DMS 273 (cell line): ENCODE data around the gene CNPY1.
"Not testable (repeated sequence)": the region's sequence is repeated elsewhere in the genome, so short reads cannot be mapped to it uniquely, and the experiment has no call there.

Experiments
- DNase-seq: peaks from one replicate; lab custom pipeline; 2025; ENCODE audit not compliant: unreplicated experiment; lab: John Stamatoyannopoulos, UW

CNPY1 gene

DNA sequence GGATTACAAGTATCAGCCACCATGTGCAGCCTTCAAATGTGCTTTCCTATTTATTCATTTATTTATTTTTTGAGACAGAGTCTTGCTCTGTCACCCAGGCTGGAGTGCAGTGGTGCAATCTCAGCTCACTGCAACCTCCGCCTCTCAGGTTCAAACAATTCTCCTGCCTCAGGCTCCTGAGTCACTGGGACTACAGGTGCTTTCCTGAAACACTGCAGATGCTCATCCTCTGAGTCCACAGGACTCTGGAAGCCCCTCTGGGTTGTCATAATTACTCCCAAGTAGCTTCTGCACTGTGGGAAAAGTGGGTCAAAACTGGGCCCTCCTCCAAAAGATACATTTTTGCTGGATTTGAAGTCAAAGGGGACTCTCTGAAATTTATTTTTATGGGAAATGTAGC lies at the start of gene CNPY1:
Gene CNPY1, minus strand, starts transcription at position 111 of the 400 bp plus-strand sequence. CDS start 630 bp downstream, outside the sequence.
- not testable (repeated sequence) for DNase-seq

DNA sequence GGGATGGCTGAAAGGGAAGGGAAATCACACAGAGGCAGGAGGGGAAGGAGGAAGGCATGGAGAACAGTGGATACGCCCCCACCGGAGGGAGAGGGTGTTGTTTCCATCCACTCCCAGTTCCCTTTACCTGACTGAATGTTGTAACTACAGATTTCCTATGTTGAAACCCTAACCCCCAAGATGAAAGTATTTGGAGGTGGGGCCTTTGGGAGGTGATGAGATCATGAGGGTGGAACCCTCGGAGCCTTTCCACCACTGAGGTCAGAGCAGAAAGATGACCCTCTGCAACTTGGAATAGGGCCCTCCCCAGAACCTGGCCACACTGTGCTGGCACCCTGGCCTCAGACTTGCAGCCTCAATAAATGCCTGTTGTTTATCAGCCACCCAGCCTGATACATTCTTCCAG lies 48.6 kb upstream of the CNPY1 start:
- peak; percentile 24 for DNase-seq

DNA sequence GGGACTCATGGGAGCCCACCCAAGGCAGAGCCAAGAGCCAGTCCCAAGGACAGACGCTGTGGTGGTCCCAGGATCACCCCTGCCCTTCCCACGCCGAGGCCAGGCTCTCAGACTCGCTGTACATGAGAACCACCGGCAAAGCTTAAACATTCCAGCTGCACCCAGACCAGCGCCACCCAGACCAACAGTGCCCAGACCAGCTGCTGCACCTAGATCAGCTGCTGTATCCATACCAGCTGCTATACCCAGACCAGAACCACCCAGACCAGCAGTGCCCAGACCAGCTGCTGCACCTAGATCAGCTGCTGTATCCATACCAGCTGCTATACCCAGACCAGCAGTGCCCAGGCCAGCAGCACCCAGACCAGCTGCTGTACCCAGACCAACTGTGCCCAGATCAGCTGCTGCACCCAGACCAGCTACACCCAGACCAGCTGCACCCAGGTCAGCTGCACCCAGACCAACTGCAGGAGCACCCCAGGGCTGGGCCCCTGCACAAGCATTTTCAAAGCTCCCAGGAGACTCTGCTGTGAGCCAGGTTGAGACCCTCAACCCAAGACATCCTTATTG lies 47.9 kb upstream of the CNPY1 start:
- DNase-seq, result peak; percentile 51

DNA sequence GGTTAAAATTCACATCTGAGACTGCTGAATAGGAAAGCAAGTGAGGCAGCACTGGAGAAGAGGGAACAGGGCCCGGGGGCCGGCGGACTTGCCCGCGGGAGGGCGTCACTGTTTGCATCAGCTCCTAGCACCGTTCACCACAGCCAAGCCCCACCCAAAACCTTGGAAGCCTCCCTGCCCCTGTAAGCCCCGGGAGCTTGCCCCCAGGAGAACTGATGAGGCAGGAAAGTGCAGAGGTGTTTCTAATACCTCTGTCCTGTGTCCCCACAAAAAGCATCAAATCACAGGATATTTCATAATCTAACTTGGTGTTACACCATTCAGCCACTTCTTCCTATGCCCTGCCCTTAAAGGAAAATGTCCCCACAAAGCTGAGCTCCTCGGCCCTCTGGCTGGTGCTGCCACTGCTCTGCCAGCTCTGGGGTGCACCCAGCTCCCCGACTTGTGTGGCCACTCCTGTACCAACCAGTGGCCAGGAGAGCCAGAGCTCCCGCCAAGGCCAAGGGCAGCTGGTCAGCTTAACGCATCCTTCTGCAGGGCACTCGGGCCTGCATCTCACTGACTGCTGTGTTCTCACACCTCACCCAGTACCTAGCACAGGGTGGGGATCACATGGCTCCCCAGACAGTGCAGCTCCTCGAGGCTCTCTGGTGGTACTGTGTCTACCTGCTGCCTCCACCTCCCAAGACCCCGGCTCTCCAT lies 47.3 kb upstream of the CNPY1 start:
- no peak for DNase-seq

DNA sequence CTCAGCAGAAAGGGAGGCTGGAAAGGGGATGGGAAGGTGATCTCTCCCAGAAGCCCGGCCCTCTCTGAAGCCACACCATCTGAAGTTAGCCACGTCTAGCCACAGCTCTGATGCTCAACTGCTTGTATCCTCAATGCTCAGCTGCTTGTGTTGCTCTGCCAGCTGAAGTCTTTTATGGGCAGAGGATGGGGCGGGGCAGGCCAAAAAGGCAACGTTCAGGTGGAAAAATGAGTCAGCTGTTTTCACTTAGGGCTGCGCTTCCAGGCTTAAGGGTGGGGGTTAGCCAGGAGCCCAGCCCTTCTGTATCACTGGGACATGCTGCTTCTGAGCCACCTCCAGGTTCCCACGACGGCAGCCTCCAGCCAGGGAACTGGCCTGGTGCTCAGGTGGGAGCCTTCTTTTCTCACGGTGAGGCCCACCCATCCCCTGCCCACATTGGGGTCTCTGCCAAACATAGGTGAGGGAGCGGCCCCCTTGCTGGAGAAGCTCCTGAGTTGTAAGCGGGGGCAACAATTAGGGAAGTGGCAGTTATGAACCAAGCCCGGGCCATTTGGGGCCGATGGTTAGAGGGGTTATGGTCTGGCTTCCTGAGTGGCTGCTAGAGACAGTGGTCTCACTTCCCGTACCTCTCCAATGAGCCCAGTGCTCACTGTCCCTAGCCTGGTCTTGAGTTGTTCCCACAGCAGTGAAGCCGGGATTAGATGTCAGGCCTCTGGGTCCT lies 44.9 kb upstream of the CNPY1 start:
- no peak for DNase-seq

DNA sequence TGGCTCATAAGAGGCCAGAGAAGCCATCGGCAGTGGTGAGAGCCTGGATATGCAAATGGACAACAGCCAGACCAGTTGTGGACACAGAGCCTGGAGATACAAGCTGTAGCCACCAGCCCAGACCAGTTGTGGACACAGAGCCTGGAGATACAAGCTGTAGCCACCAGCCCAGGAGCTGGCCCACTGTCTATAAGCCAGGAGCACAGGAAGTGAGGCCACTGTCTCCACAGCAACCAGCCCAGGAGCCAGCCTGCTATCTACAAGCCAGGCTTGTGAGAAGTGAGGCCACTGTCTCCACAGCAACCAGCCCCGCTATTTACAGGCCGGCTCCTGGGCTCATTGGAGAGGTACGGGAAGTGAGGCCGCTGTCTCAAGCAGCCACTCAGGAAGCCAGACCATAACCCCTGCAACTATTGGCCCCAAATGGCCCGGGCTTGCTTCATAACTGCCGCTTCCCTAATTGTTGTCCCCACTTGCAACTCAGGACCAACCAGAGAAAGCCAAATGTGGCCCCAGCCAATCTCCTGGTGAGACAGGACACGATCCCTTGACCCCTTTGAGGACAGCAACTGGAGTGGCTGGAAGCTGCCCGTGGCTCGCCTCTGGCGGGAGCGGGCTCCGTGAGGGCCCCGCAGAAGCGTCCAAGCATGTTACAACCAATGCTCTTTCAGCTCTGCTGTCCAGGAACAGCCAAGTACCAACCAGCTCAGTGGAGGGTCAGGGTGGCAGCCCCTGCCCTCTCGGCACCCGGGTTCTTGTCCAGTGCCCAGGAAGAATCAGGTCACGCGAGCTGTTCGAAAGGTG lies 44.1 kb upstream of the CNPY1 start:
- peak; percentile 90 for DNase-seq

DNA sequence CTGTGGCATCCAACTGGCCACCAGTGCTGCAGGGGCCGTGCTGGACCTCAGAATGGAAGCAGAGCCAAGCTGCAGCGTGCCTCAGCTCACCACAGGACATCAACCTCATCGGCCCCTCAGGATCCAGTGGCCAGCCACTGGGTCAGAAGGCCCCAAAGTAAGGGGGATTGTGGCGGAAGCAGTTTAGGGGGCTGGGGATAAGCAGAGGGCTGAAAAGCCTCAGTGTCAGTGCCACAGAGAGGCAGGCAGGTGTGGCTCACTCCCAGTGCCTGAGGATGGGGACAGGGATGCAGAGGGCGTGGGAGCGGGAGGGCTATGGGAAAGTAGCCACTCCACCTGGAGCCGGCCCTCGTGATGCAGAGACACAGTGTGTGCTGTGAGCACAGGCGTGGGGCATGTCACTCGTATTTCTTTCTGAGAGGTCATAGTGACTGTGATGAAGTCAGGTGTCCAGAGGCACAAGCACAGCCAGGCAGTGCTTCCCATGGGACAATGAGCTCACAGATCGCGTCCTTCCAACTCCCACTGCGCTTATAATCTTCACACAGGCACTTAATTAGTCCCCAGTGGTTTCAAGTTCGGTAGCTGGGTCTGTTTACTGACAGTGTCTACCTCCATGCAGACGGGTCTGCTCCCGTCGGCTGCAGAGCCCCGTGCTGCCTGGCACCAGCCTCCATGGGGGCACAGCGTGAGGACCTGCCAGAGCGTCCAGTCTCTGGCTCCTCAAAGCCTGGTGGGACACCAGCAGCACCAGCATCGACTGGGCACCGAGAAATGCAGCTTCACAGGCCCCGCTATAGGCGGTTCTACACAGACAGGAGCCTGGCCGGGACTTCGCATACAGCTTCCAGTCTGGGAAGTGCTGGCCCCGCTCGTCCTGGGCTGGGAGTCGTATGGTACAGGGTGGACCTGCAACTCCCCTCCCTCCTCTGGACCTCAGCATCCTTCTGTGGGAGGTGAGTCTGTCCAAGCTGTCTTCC lies 42.9 kb upstream of the CNPY1 start:
- DNase-seq, result peak; percentile 20

DNA sequence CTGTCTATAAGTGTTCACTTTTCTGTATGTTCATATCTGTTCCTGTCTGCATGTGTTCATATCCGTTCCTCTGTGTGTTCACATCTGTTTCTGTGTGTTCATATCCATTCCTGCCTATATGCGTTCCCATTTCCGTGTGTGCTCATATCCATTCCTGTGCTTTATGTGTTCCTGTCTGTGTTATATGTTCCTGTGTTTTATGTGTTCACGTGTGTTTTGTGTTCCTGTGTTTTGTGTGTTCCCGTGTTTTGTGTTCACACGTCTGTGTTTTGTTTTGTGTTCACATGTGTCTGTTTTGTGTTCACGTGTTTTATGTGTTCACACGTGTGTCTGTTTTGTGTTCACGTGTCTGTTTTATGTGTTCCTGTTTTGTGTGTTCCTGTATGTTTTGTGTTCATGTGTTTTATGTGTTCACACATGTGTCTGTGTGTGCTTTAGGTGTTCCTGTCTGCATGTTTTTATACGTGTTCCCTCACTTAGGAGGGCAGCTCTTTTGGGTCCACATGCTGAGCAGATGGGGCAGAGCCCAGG lies 42.2 kb upstream of the CNPY1 start:
- no peak for DNase-seq

DNA sequence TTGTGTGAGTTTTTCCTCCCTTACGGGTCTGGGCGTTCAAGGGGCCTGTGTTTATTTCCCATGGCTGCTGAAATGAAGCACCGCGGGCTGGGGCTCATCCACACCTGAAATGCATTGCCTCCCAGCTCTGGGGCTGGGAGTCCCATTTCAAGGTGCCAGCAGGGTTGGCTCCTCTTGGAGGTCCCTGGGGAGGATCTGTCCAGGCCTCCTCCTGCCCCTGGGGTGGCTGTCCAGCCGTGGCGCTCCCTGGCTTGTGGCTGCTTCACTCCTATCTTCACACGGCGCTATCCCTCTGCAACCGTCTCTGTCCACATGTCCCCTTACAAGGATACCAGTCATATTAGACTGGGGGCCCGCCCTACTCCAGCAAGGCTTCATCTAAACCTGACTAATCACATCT lies 41.1 kb upstream of the CNPY1 start:
- DNase-seq, result no peak

DNA sequence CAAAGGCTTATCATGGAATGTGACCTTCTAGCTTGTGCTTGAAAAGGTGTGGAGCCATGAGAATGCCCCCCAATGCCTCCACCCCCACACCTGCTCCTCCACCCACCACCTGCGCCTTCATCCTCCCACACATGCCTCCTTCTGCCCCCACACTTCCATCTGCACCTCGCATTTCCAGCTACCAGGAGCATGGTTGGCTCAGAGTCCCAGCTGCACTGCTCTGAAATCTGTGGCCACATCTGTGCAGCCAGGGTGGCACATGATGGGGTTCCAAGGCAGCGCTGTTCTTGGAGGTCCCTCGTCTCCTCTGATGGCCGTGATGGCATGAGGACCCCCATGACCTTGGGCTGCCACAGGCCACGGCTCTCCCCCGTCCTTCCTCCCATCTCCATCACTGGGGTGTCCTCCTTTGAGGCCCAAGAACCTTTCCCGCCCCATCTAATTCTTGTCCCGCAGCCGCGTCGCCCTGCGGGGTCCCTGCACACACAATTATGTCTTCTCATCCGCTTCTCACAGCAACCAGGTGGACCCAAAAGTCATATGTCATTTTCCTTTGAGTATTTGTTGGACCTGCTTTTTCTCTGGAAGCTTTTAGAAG lies 40.6 kb upstream of the CNPY1 start:
- no peak for DNase-seq

DNA sequence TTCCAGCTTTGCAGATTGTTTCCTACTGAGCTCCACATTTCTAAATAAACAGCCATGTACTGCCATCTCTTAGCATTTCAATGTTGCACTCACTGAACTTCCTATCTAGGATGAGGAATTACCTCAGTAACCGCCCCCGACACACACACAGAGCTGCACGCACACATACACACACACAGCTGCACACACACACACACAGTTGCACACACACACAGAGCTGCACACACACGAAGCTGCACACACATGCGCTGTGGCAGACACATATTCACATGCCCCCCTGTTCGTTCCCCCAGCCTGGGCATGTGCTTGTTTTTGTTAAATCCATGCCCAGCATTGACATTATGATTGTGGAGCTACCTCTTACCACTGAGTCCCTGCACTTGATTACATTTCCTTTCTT lies 39.6 kb upstream of the CNPY1 start:
- no peak for DNase-seq

DNA sequence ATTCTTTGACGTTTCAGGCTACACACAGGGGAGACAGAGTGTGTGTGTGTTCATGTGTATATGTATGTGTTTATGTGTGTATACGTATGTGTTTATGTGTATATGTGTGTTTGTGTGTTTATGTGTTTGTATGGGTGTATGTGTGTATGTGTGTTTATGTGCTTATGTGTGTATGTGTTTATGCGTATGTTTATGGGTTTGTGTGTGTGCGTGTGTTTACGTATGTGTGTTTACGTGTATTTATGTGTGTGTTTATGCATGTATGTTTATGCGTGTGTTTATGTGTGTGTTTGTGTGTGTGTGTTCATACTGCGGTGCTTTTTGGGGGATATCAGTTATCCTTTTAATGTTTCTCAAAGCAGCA lies 39.2 kb upstream of the CNPY1 start:
- no peak for DNase-seq

DNA sequence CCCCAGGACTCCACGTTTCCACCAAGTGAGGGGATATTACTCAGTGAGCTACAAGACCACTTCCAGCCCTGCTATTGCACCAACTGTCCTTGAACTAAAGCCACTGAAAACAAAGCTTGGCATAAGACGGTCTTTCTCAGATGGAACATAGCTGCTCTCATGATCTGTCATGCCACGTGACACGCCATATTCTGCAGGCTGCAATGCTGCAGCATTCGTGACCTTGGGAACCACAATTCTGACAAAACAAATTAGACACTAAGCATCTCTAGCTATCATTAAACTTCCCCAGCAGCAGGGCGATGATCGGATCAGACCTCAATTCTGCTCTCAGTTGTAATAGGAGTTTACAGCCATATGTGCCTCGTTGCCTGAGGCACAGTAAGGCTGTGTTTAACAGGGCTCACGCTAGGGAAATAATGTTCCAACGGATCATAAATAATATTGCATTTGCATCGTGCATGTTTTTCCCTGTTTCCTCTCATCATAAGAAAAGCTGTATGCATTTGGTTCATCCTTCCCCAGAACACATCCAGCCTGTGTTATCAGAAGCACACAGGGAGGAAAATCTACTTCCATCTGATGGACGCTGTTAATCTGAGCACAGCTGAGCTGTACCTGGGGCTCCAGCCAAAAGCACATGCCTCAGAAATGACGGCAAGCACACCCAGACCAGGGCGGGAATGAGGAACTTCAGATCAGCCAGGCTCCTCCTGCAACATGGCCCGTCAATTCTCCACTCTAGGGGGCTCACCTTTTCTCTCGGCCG lies 38.6 kb upstream of the CNPY1 start:
- peak; percentile 61 for DNase-seq

DNA sequence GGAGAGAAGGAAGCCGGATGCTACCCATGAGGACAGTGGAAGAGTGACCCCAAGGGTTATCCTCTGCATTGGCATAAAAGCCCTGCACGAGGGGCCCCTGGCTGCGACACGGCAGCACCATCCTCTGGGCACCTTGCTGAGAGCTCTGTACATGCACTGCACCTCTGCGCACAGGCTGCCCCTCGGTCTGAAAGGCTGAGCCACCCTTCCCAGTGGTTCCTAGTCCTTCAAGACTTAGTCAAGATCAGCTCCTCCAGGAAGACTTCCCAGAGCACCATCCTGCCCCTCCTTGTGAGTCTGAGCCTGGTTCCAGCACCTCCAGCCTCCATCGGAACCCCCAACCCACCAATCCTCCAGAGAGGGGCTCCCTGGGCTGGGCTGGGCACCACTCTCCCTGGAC lies 37.9 kb upstream of the CNPY1 start:
- DNase-seq, result no peak

DNA sequence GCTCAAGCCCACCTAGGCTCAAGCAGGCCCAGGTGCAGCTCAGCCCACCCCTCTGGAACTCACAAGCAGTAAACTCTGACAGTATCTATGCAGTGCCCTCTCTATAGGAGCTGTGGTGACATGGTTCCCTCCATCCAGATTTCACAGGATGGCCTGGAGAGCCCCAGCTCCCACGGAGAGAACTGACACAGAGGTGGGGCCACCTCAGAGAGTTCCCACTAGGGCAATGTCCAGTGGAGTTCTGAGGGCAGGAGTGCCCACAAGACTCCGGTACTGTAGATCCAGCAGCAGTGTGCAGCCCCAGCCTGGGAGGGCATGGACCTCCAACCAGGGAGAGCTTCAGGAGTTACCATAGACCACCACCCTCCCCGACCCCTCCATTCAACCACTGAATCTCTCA lies 37.3 kb upstream of the CNPY1 start:
- no peak for DNase-seq

DNA sequence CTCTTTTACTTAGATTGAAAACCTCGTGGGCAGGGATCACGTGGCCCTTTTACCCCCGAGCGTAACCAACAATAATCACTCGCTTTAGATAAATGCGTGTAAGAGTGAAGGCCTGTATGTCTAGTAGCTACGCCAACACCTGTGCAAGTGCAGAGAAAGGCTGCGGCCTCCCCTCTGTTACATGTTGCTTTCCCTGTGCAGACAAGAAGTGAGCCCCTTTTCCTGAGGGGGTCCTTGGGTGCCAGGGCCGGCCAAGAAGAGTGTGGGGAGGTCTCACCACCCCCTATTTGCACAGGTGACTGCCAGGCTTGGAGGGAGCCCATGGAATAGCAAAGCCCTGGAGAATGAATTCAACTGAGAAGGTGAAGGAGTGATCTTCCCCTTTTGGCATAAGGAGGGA lies 35.6 kb upstream of the CNPY1 start:
- no peak for DNase-seq

DNA sequence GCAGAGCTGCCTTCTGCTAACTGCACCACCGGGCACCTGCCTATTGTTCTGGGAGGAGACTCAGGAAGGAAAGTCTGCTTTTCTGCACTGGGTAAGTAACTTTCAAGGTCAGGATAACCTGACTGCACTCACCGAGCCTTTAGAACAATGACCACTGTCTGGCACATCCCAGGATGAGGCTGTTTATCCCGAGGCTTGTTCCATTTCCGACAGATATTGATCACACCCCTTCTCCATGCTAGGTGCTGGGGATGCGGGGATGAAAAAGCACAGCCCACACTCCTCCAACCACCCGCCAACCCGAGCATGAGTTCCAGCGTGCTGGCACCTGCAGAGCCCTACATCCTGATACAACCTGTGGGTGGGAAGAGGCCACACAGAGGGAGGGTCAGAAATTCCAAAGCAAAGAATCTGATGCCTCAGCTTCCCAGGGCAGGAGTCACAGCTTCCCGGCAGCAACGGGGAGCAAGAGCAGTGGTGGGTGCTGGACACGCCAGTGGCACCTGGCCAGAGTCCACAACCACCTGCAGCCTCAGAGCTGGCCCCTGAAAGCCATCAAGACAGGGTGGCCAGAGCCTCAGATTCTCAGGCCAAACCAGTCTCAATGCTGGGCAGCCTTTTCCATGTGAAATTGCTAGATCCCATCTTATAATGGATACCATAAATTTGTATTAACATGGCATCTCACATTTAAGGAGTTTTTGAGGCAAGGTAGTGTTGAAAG lies 34.9 kb upstream of the CNPY1 start:
- DNase-seq, result no peak

DNA sequence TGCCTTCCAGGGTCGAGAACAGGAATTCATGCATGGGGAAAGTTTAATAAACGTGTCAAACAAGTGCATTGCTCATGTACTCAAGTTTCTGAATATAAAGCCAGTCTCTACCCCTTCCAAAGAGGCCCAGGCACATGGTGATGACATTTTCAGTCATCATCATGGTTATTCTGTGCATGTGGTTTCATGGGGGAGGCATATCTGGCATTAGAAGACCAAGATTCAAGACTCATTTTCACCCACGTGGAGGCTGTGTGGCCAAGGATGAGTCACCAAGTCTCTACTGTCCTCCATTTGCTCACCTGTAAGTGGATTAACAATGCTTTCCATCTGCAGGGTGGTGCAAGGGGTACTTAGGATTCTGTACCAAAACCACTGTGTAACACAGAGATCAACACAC lies 34.0 kb upstream of the CNPY1 start:
- no peak for DNase-seq
